Muscle layer of colon (tissue), 2 donors: ENCODE measurements around the gene RB1.

Source experiments
- H3K27ac ChIP-seq: one replicate; pipeline ENCODE4 v1.7.0; 2013; ENCODE audit warnings: low read depth, mild to moderate bottlenecking, low read length, moderate library complexity
- H3K27me3 ChIP-seq, 2 donors: one replicate each; pipeline ENCODE4 v1.7.0; 2013; ENCODE audit warnings: low read length in 2 of 2, mild to moderate bottlenecking in 2 of 2; ENCODE audit not compliant: insufficient read depth in 2 of 2, control insufficient read depth in 1 of 2
- H3K36me3 ChIP-seq: one replicate; pipeline ENCODE4 v1.7.0; 2013; ENCODE audit warnings: mild to moderate bottlenecking, low read length; ENCODE audit not compliant: insufficient read depth
- H3K4me1 ChIP-seq: one replicate; pipeline ENCODE4 v1.7.0; 2013; ENCODE audit warnings: mild to moderate bottlenecking, low read length; ENCODE audit not compliant: insufficient read depth
- H3K4me3 ChIP-seq, 2 donors: one replicate each; pipeline ENCODE4 v1.7.0; 2013; ENCODE audit warnings: low read length in 2 of 2, low read depth in 1 of 2, mild to moderate bottlenecking in 1 of 2, moderate library complexity in 1 of 2
- H3K9ac ChIP-seq: one replicate; pipeline ENCODE4 v1.7.0; 2013; ENCODE audit warnings: low read length
- H3K9me3 ChIP-seq: one replicate; pipeline ENCODE4 v1.7.0; 2013; ENCODE audit warnings: mild to moderate bottlenecking, low read length
- donor health status: abdominal sarcoma.
- donor health status: Adenocarcinoma of cecum.

Gene RB1

GRCh38 chr13:48457578-48458242 lies 154.2 kb downstream of the RB1 start:
- H3K36me3 ChIP-seq, result peaks cover 19% of the 10 kb centered on the region
- H3K27me3 ChIP-seq, result no peaks in the 10 kb centered on the region
- H3K27ac ChIP-seq, result no peak overlapping the region
- no peak overlapping the region for H3K4me3 ChIP-seq
- H3K4me1 ChIP-seq, result no peaks in the 10 kb centered on the region
- no peaks in the 10 kb centered on the region for H3K9me3 ChIP-seq
- H3K9ac ChIP-seq, result no peak overlapping the region

DNA sequence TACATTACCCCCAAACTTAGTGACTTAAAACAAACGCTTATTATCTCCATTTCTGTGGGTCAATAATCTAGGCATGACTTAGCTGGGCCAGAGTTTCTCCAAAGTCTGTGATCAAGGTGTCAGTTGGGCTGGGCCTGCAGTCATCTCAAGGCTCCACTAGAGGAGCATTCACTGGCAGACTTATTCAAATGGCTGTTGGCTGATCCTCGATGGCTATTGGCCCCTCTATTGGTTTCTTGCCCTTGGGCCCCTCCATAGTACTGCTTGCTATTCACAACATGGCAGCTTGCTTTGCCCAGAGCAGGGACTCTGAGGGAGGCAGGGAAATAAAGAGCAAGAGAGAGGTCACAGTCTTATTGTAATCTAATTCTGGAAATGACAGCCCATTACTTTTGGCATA lies 171.7 kb downstream of the RB1 start:
- H3K27ac ChIP-seq, result no peak overlapping the region
- no peaks in the 10 kb centered on the region for H3K27me3 ChIP-seq
- peaks cover 4% of the 10 kb centered on the region for H3K36me3 ChIP-seq
- H3K9ac ChIP-seq, result no peak overlapping the region
- no peaks in the 10 kb centered on the region for H3K4me1 ChIP-seq
- no peaks in the 10 kb centered on the region for H3K9me3 ChIP-seq
- H3K4me3 ChIP-seq, result no peak overlapping the region

- H3K27ac ChIP-seq, result no peak overlapping the region
- no peak overlapping the region for H3K9ac ChIP-seq
- H3K4me1 ChIP-seq, result no peaks in the 10 kb centered on the region
- no peaks in the 10 kb centered on the region for H3K27me3 ChIP-seq
- H3K36me3 ChIP-seq, result peaks cover 4% of the 10 kb centered on the region
- no peak overlapping the region for H3K4me3 ChIP-seq
- H3K9me3 ChIP-seq, result no peaks in the 10 kb centered on the region
These were observed 172.7 kb downstream of the RB1 start for GRCh38 chr13:48476215-48476614.

- Histone ChIP-seq H3K9me3 (no peaks in the 10 kb centered on the region), H3K27me3 (no peaks in the 10 kb centered on the region), H3K9ac (no peak overlapping the region), H3K4me1 (no peaks in the 10 kb centered on the region), H3K27ac (no peak overlapping the region), H3K36me3 (peaks cover 4% of the 10 kb centered on the region), H3K4me3 (no peak overlapping the region)
These were observed 173.1 kb downstream of the RB1 start for GRCh38 chr13:48476686-48477085.

DNA sequence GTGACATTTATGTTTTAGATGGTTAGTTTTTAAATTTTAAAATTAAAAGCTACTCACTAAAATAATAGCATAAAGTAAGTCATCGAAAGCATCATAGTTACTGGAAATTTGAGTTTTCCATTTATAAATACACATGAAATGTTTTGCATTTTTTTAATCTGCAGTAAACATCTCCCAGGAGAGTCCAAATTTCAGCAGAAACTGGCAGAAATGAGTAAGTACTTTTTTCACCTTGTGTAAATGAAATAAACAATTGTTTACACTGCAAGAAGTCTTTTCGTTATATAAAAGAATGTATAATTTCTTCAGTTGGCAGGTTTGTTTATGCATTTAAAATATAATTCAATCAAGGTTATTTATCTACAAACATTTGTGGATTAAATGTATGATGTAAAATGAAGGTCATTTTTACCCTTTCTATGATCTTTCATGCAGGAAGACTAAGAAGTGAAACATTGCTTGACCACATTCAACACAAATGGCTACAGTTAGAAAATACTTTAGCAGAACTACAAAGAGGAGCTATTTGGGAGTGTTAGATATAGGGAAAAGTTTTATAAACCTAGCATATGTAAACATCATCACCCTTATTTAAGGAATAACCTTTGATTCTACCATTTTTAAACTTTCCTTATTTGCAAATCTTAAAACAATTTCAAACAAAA lies 173.8 kb downstream of the RB1 start:
- Histone ChIP-seq H3K27ac (no peak overlapping the region), H3K9me3 (no peaks in the 10 kb centered on the region), H3K4me1 (no peaks in the 10 kb centered on the region), H3K27me3 (no peaks in the 10 kb centered on the region), H3K9ac (no peak overlapping the region), H3K36me3 (peaks cover 4% of the 10 kb centered on the region), H3K4me3 (no peak overlapping the region)

- Histone ChIP-seq H3K27me3 (no peaks in the 10 kb centered on the region), H3K27ac (no peak overlapping the region), H3K36me3 (peaks cover 4% of the 10 kb centered on the region), H3K9me3 (no peaks in the 10 kb centered on the region), H3K4me1 (no peaks in the 10 kb centered on the region), H3K9ac (no peak overlapping the region), H3K4me3 (no peak overlapping the region)
These were observed 174.8 kb downstream of the RB1 start for GRCh38 chr13:48478391-48478790.

GRCh38 chr13:48483575-48483974 lies 180.0 kb downstream of the RB1 start:
- H3K36me3 ChIP-seq, result peaks cover 4% of the 10 kb centered on the region

GRCh38 chr13:48485432-48485831 lies 181.9 kb downstream of the RB1 start:
- H3K27me3 ChIP-seq, result no peaks in the 10 kb centered on the region
- no peak overlapping the region for H3K9ac ChIP-seq
- H3K4me3 ChIP-seq, result no peak overlapping the region
- H3K4me1 ChIP-seq, result no peaks in the 10 kb centered on the region
- H3K9me3 ChIP-seq, result no peaks in the 10 kb centered on the region
- no peaks in the 10 kb centered on the region for H3K36me3 ChIP-seq
- H3K27ac ChIP-seq, result no peak overlapping the region

More at GRCh38 chr13:48483575-48483974, 180.0 kb downstream of the RB1 start:
- H3K9ac ChIP-seq, result no peak overlapping the region
- H3K4me1 ChIP-seq, result no peaks in the 10 kb centered on the region
- H3K27ac ChIP-seq, result no peak overlapping the region
- no peaks in the 10 kb centered on the region for H3K27me3 ChIP-seq
- H3K9me3 ChIP-seq, result no peaks in the 10 kb centered on the region
- H3K4me3 ChIP-seq, result no peak overlapping the region

- H3K9me3 ChIP-seq, result no peaks in the 10 kb centered on the region
- H3K27me3 ChIP-seq, result no peaks in the 10 kb centered on the region
- no peaks in the 10 kb centered on the region for H3K36me3 ChIP-seq
- no peak overlapping the region for H3K27ac ChIP-seq
- H3K4me3 ChIP-seq, result no peak overlapping the region
- H3K4me1 ChIP-seq, result no peaks in the 10 kb centered on the region
- H3K9ac ChIP-seq, result no peak overlapping the region
These were observed 182.8 kb downstream of the RB1 start for GRCh38 chr13:48486362-48486761.

DNA sequence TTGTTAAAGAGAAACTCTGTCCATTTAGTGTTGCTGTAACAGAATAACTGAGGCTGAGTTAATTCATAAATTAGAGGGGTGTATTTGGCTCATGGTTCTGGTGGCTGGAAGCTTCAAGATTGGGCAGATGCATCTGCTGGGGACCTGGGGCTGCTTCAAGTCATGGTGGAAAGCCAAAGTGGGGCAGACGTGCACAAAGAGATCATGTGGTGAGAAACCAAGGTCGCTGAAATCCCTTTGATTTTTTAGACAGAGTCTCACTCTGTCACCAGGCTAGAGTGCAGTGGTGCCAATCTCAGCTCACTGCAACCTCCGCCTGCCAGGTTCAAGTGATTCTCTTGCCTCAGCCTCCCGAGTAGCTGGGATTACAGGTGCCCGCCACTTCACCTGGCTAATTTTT lies 183.3 kb downstream of the RB1 start:
- H3K27ac ChIP-seq, result no peak overlapping the region
- H3K27me3 ChIP-seq, result no peaks in the 10 kb centered on the region
- H3K4me3 ChIP-seq, result no peak overlapping the region
- H3K9me3 ChIP-seq, result no peaks in the 10 kb centered on the region
- no peaks in the 10 kb centered on the region for H3K36me3 ChIP-seq
- H3K4me1 ChIP-seq, result peaks cover 4% of the 10 kb centered on the region
- no peak overlapping the region for H3K9ac ChIP-seq

DNA sequence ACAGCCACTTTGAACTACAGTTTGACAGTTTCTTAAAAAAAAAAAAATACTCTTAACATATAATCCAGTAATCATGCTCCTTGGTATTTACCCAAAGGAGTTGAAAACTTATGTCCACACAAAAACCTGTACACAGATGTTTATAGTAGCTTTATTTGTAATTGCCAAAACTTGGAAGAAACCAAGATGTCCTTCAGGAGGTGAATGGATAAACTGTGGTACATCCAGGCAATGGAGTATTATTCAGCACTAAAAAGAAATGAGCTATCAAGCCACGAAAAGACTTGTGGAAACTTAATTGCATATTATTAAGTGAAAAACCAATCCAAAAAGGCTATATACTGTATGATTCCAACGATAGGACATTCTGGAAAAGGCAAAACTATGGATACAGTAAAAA lies 184.4 kb downstream of the RB1 start:
- H3K9me3 ChIP-seq, result no peaks in the 10 kb centered on the region
- H3K4me3 ChIP-seq, result no peak overlapping the region
- H3K9ac ChIP-seq, result no peak overlapping the region
- no peak overlapping the region for H3K27ac ChIP-seq
- no peaks in the 10 kb centered on the region for H3K27me3 ChIP-seq
- H3K4me1 ChIP-seq, result peaks cover 6% of the 10 kb centered on the region
- no peaks in the 10 kb centered on the region for H3K36me3 ChIP-seq

DNA sequence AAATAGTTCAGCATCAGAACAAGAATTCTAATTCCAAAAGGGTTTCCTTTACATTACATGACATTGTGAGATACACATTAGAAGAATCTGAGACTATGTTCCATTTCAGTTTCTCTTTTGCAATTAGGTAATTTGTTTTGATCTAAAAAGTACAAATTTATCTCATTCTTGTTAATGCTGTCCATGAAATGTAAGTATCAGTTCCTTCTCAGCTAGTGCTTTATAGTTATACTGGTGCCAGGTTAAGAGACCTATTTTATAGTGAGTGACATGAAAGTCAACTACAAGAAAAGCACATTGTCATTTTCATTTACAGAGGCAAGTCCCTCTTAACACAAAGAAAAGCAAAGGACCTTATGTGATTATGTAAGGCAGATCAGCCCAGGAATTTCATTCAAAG lies 185.4 kb downstream of the RB1 start:
- H3K4me1 ChIP-seq, result peaks cover 6% of the 10 kb centered on the region
- H3K27me3 ChIP-seq, result no peaks in the 10 kb centered on the region
- H3K36me3 ChIP-seq, result no peaks in the 10 kb centered on the region
- H3K9ac ChIP-seq, result no peak overlapping the region
- no peaks in the 10 kb centered on the region for H3K9me3 ChIP-seq
- H3K4me3 ChIP-seq, result no peak overlapping the region
- no peak overlapping the region for H3K27ac ChIP-seq
